ENCODE measurements around the gene RIC3. TPM values are rescaled to one million over a fixed set of nuclear protein-coding genes. Genes with fewer than 3 reads are reported as not detected.

The RIC3 gene
- total RNA-seq, 1 experiment from 2014 or later: not detected

DNA sequence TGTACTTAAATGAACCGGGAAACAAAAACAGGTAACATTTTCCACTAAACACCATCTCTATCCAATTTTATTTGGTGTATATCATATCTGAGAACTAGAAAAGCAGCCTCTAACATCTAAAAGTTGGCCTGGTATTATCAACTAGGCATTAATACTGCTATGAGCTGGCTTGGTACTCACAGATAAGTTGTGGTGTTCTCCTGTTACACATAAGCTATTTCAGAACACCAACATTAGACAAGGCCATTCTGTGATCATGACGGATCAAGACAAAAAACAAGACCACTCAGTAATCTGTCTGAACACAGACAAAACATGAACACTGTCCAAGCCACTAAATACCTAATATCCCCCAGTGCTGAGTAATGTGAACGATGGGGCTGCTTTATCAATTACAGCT, 11.9 kb downstream of the RIC3 start:
- Histone ChIP-seq H3K27ac (ENCODE audit: low read depth, low read length, poor library complexity, severe bottlenecking) (no peak overlapping the region), H3K9me3 (ENCODE audit: low read depth, low read length, poor library complexity, severe bottlenecking) (no peaks in the 10 kb centered on the region), H3K27me3 (replicated peaks; ENCODE audit: insufficient read depth, low read depth, low read length, poor library complexity) (peaks cover 4% of the 10 kb centered on the region), H3K4me1 (ENCODE audit: insufficient read depth, low read length, poor library complexity, severe bottlenecking) (no peaks in the 10 kb centered on the region), H3K4me3 (ENCODE audit: low read depth, low read length, poor library complexity, severe bottlenecking) (no peak overlapping the region), H3K36me3 (ENCODE audit: insufficient read depth, low read length, poor library complexity, severe bottlenecking) (no peaks in the 10 kb centered on the region)
- intact Hi-C loops (cut with micrococcal nuclease; ENCODE audit: unreplicated experiment): no loop called here
- TF ChIP-seq EZH2 (IDR thresholded peaks at IDR 0.05; ENCODE audit: borderline replicate concordance, low read depth, low read length, poor library complexity, severe bottlenecking): no peak
- TF ChIP-seq, protein P1, sequence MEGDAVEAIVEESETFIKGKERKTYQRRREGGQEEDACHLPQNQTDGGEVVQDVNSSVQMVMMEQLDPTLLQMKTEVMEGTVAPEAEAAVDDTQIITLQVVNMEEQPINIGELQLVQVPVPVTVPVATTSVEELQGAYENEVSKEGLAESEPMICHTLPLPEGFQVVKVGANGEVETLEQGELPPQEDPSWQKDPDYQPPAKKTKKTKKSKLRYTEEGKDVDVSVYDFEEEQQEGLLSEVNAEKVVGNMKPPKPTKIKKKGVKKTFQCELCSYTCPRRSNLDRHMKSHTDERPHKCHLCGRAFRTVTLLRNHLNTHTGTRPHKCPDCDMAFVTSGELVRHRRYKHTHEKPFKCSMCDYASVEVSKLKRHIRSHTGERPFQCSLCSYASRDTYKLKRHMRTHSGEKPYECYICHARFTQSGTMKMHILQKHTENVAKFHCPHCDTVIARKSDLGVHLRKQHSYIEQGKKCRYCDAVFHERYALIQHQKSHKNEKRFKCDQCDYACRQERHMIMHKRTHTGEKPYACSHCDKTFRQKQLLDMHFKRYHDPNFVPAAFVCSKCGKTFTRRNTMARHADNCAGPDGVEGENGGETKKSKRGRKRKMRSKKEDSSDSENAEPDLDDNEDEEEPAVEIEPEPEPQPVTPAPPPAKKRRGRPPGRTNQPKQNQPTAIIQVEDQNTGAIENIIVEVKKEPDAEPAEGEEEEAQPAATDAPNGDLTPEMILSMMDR (conservative IDR thresholded peaks at IDR 0.05; ENCODE audit: low read depth, low read length): no peak
- CTCF ChIA-PET: no interaction called here
- POLR2A ChIA-PET (ENCODE audit: low non-redundant PET): no interaction called here
- BruUV-seq (replicated peaks): no TSS peak
- no peak for DNase-seq (ENCODE audit: low spot score)

DNA sequence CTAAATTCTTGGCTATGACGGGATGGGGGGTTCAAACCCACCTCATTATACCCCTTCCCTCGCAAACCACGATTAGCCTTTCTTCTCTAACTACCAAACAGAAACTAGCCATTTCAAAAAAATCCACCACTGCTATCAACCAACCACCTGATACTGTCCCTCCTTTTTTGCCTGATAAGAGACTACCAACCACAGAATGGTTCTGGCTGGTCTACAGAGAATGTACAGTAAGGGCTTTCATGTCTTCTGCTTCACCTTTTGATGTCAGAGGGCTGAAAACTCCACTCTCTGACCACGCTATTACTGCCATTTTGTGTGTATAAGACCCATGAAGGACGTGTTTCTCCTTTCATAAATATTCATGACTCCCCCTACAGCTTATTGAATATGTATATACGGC, 19.1 kb downstream of the RIC3 start:
- TF ChIP-seq, protein P1 (conservative IDR thresholded peaks at IDR 0.05; ENCODE audit: low read depth, low read length): no peak
- TF ChIP-seq EZH2 (IDR thresholded peaks at IDR 0.05; ENCODE audit: borderline replicate concordance, low read depth, low read length, poor library complexity, severe bottlenecking): no peak
- CTCF ChIA-PET: no interaction called here
- Histone ChIP-seq H3K4me1 (ENCODE audit: insufficient read depth, low read length, poor library complexity, severe bottlenecking) (no peaks in the 10 kb centered on the region), H3K27me3 (replicated peaks; ENCODE audit: insufficient read depth, low read depth, low read length, poor library complexity) (no peaks in the 10 kb centered on the region), H3K4me3 (ENCODE audit: low read depth, low read length, poor library complexity, severe bottlenecking) (no peak overlapping the region), H3K36me3 (ENCODE audit: insufficient read depth, low read length, poor library complexity, severe bottlenecking) (no peaks in the 10 kb centered on the region), H3K27ac (ENCODE audit: low read depth, low read length, poor library complexity, severe bottlenecking) (no peak overlapping the region), H3K9me3 (ENCODE audit: low read depth, low read length, poor library complexity, severe bottlenecking) (no peaks in the 10 kb centered on the region)
- POLR2A ChIA-PET (ENCODE audit: low non-redundant PET): no interaction called here
- BruUV-seq (replicated peaks): no TSS peak
- intact Hi-C loops (cut with micrococcal nuclease; ENCODE audit: unreplicated experiment): no loop called here
- no peak for DNase-seq (ENCODE audit: low spot score)

DNA sequence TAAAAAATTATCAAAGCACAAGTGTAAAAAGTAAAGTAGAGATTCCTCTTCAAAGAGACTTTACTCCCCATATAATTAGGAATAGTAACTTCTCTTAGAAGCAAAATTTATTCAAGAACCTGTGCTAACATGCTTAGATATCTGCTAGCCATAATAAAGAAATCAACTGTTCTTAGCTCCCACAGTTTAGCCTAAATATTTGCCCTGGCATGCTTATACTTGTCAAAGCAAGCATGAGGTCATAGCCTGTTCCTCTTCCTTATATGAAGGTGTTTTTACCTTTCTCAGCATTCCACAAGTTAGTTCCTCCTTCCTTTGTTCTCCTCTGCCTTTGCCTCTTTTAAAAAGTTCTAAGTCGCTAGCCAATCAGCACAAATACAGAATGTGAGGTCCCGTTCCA, 30.3 kb downstream of the RIC3 start:
- CTCF ChIA-PET: no interaction called here
- H3K9me3 ChIP-seq (ENCODE audit: low read depth, low read length, poor library complexity, severe bottlenecking): no peaks in the 10 kb centered on the region
- TF ChIP-seq, protein P1 (conservative IDR thresholded peaks at IDR 0.05; ENCODE audit: low read depth, low read length): no peak
- no peak for TF ChIP-seq EZH2 (IDR thresholded peaks at IDR 0.05; ENCODE audit: borderline replicate concordance, low read depth, low read length, poor library complexity, severe bottlenecking)
- H3K4me3 ChIP-seq (ENCODE audit: low read depth, low read length, poor library complexity, severe bottlenecking): no peak overlapping the region
- no peaks in the 10 kb centered on the region for H3K4me1 ChIP-seq (ENCODE audit: insufficient read depth, low read length, poor library complexity, severe bottlenecking)
- no TSS peak for BruUV-seq (replicated peaks)
- H3K27me3 ChIP-seq (replicated peaks; ENCODE audit: insufficient read depth, low read depth, low read length, poor library complexity): peaks cover 5% of the 10 kb centered on the region
- POLR2A ChIA-PET (ENCODE audit: low non-redundant PET): no interaction called here
- intact Hi-C loops (cut with micrococcal nuclease; ENCODE audit: unreplicated experiment): no loop called here
- no peak overlapping the region for H3K27ac ChIP-seq (ENCODE audit: low read depth, low read length, poor library complexity, severe bottlenecking)
- DNase-seq (ENCODE audit: low spot score): no peak
- no peaks in the 10 kb centered on the region for H3K36me3 ChIP-seq (ENCODE audit: insufficient read depth, low read length, poor library complexity, severe bottlenecking)
